Left renal cortex interstitium (tissue), 4 donors: ENCODE data around the gene CCDC170. TPM values are rescaled to one million over a fixed set of nuclear protein-coding genes. Genes with fewer than 3 reads are reported as not detected.
"Not testable (repeated sequence)": the region's sequence is repeated elsewhere in the genome, so short reads cannot be mapped to it uniquely, and the experiment has no call there.

Experiments
- DNase-seq, 4 donors: peaks; one replicate each; pipeline ENCODE4 v3.0.0-alpha.2; 2013; ENCODE audit warnings: low read depth in 4 of 4, low spot score in 2 of 4, missing footprints in 1 of 4
- polyA plus RNA-seq, 4 donors: library from polyadenylated mRNA; unstranded; fragments of 120-200 nt; gene quantifications; one replicate each; pipeline ENCODE4 v1.2.1, GENCODE V29; 2013; ENCODE audit not compliant: insufficient read length in 4 of 4

The CCDC170 gene
- polyA plus RNA-seq, 4 donors = 2.7 to 3.9 (median 2.9) TPM

GRCh38 chr6:151539506-151540268, 45.9 kb downstream of the CCDC170 start:
- DNase-seq = no peak

DNA sequence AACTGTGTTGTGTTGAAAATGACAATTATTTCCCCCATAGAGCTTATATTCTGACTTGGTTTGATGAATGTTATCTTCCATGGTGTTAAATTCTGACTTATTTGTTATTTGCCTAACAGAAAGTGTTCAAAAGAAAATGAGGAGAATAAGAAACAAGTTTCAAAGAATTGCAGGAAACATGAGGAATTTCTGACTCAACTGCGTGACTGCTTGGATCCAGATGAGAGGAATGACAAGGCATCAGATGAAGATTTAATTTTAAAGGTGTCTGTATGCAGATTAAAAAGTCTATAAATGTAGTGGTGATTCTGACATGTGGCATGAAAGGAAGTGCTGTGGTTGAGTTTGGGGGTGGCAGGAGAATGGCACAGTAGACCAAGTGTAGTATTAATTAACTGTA, 50.6 kb downstream of the CCDC170 start:
- no peak for DNase-seq

DNA sequence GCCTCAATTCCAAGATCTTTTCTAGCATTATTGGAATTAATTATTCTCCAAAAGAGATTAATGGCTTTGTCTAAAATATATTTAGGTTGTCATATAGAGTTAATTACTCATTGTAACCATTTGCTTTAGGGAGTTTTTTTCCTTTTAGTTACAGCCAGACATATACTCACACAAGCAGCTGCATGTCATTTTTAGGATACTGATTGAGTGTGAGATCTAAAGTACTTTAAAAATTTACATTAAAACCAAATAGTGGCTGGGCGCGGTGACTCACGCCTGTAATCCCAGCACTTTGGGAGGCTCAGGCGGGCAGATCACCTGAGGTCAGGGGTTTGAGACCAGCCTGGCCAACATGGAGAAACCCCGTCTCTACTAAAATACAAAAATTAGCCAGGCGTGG, 51.1 kb downstream of the CCDC170 start:
- DNase-seq = not testable (repeated sequence)

GRCh38 chr6:151546941-151547659, 53.3 kb downstream of the CCDC170 start:
- no peak for DNase-seq

DNA sequence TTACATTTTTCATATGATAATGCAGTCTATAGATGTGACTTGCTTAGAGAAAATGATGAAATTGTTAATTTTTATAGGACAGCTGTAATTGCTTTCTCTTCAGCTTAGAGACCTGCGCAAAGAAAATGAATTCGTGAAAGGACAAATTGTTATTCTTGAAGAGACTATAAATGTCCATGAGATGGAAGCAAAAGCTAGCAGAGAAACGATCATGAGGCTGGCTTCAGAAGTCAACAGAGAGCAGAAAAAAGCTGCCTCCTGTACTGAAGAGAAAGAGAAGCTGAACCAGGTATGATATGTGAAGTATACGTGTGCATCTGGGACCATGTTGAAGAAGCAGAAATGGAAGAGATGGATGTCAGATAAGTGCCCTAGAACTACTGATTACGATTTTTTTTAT, 54.4 kb downstream of the CCDC170 start:
- no peak for DNase-seq

DNA sequence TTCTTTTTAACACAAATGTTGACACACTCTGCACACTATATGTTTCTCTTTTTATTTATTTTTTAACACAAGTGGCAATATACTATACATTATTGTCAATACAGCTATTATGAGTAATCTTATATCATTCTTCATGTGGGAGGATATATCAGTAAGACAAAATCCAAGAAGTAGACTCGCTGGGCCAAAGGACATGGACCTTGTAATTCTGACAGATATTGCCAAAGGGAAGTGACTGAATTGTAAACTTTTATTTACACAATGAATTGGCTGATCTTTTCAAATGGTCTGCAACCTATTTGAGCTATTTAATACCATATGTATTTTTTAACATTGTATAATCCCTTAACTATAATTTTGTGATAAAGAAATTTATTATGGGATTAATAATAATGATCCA, 56.0 kb downstream of the CCDC170 start:
- DNase-seq = no peak

GRCh38 chr6:151550618-151551017, 56.8 kb downstream of the CCDC170 start:
- DNase-seq = no peak

DNA sequence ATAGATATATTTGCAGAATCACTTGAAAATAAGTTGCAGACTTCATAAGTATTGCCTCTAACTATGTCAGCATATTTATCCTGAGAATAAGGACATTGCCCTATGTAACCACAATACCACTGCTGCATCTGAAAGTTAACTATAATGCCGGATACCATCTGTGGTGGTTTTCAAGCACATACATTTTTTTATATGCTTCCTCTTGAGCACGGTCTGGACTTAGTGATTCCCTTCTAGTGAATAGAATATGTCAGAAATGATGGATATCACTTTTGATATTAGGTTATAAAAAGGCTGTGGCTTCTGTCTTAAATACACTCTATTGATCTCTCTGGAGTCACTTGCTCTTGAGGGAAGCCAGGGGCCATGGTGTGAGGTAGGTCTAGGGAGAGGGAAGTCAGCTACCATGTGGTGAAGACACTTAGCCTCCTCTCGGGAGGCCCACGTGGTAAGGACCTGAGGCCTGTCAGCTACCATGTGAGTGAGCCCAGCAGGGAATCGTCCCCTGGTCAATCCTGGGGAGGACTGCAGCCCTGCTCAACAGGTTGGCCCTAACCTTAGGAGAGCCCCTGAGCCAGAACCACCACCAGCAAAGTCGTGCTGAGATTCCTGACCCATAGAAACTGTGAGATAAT, 57.5 kb downstream of the CCDC170 start:
- DNase-seq = no peak

DNA sequence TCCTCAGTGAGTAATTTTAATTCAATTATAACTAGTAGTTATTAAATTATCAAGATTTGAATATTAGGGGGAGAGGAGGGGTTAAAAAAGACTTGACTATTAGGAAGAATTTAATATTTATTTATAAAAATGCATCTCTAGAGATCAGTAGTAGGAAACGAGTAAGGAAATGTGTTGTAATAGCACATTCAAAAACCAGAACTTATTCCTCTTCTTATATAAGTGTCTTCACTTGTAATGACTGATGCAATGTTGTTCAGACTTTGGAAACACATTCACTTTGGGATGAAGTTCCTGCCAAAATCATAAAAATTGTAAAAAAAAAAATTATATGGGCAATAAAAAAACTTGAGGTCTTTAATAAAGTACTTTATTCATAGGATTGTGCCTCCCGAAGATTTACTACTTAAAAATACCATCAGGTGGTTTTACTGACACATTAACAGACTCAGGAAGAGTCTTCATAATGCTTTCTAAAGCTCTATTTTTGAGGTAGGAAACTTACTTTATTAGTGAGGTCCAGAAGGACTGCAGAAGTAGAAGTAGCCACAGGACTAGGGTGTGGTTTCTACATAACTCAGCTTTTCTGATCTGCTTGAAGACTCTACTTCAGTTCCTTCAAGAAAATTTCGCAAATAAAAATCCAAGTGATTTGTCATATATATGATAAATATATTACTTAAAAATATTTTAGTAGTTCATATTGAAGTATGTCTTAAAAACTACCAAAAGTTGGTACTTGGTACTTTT, 59.8 kb downstream of the CCDC170 start:
- DNase-seq = no peak

DNA sequence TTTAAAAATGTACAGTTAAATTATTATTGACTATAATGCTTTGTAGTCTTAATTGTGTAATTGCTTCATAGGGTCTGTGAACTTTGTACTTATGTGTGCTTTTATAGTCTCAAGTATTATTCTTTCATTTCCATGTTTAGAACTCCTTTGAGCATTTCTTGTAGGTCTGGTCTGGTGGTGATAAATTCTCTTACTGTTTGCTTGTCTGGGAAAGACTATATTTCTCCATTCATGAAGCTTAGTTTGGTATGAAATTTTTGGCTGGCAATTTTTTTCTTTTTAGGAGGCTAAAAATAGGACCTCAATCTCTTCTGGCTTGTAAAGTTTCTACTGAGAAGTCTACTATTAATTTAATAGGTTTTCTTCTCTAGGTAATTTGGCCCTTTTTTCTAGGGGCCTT, 67.4 kb downstream of the CCDC170 start:
- no peak for DNase-seq

DNA sequence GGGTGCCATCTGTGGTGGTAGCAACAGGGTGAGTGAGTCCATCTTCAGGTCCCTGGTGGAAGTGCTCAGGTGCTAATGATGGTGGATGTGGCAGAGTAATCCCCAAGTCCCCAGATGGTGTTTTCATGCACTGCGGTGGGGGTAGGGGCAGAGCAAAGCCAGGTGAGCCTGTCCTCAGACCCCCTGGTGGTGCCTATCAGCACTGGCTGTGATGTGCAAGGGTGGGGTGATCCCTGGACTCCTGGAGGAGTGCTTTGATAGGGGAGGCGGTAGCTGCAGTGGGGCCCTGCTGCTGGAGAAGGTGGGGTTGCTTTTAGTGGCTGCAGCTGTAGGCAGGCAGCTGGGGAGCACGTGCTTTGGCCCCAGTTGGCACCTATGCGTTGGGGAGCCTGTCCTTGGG, 70.8 kb downstream of the CCDC170 start:
- no peak for DNase-seq

GRCh38 chr6:151565940-151566339, 72.1 kb downstream of the CCDC170 start:
- DNase-seq = peak in 1 of 4 donors; percentile 4

DNA sequence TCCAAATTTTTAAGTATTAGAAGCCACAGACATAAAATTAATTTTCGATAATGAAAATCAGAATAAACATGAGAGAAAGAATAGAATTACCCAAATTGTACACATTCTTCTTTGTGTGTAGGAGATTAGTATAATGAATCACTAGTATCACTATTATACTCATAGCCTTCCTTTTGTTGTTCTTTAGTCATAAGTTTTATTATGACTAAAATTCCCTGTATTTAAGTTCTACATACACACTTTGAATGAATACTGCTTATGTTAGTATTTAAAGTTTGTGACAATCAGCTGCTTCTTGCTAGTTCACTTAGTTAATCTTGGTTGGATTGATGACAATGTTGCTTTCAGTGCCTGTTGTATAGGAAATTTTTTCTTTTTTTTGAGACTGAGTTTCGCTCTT, 72.7 kb downstream of the CCDC170 start:
- no peak for DNase-seq

- DNase-seq = no peak
These were observed 82.8 kb downstream of the CCDC170 start for GRCh38 chr6:151576633-151577032.

- DNase-seq = no peak
These were observed 83.4 kb downstream of the CCDC170 start for GRCh38 chr6:151577257-151577656.

DNA sequence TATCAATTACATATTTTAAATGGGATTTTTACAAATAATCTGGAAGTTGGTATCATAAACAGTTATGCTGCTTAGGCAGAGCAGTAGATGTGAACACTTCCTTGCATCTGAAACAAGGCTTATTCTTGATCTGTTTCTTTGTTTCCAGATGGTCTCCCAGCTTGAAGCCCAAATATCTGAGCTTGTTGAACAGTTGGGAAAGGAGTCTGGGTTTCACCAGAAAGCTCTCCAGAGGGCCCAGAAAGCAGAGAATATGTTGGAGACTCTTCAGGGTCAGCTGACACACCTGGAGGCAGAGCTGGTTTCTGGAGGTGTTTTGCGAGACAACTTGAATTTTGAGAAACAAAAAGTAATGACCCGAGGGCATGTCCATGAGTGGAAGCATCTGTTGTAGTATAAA, 91.9 kb downstream of the CCDC170 start:
- no peak for DNase-seq

GRCh38 chr6:151589667-151590066, 95.8 kb downstream of the CCDC170 start:
- DNase-seq = no peak

DNA sequence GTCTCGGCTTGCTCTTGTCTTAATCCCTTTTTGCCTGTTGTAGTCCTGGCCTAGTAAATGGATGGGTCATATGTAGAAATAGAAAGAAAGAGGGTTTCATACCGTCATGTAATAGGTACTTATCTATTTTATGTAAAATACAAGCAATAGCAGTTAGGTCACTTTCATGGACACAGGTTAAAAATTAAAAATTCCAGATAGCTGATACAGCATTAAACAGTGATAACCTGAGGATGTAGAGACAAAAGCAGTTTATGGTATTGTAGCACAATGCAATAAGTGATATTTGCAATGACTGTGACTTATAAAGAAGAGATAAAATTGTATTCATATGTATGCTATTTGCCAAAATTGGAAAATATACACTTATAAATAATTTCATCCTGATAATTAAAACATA, 96.9 kb downstream of the CCDC170 start:
- no peak for DNase-seq

DNA sequence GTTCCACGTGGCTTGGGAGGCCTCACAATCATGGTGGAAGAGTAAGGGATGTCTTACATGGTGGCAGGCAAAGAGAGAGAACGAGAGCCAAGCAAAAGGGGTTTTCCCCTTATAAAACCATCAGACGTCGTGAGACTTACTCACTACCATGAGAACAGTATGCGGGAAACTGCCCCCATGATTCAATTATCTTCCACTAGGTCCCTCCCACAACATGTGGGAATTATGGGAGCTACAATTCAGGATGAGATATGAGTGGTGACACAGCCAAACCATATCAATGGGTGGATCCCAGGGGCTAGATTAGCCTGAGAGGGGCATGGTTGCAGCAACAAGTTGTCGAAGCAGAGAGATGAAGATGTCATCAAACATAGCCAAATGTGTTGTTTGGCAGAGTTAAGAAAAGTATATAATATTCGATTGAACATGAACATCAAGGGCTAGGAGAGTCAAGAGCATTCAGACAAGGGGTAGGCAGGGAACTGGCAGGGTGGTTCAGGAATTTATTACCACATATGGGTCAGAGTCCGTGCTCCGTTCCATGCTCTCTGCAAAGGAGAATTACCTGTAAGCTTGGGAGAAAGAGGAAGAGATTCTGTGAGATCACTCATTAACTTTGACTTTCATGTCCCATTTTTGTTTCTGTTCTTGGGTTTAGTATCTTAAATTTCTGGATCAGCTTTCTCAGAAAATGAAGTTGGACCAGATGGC, 98.8 kb downstream of the CCDC170 start:
- DNase-seq = no peak

DNA sequence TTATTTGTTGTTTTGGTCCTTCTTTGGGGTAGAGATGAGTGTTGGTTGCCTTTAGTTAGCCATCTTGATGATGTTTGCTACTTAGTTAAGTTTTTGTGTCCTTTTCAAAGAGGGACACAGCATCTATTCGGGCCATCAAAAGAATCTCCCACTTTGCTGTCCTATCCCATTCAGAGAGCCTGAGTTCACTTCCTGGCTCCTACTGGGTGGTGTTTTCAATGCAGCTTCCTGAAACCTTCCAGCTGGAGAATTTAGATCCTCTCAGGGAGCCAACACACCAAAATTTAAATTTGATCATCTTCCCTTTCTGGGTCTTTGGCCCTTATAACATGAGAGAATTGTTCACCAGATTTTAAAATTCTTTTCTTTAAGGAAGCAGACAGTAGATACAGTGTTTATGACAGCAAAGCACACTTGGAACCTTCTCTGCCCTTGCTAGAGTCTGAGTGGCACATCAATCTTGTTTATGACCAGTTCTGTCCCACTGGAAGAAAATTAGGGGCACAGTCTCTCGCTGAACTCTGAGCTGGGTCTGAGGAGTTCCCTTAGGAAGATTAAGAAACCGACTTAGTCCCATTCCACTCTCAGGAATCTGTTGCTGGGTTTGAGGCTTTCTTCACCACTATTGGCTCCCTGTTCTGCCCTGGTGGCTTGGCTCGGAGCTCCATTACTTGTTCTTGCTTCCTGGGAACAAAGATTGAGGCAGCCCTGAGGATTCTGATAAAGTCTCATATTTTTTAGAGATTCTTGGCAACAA, 115.5 kb downstream of the CCDC170 start:
- peak; percentile 32 to 45 (median 38) for DNase-seq
